GM13977 (cell line): ENCODE data around the gene RAP1A.

Experiments
- DNase-seq: peaks from one replicate; pipeline ENCODE4 v3.0.0; 2012; ENCODE audit warnings: low spot score
- in situ Hi-C: fragments of 300-500 bp; cut with MboI; formaldehyde crosslinking; loops from one replicate; pipeline ENCODE4 v1.12.0; 2022; ENCODE audit warnings: low sequenced_read_pairs, low pct_unique_long_range_greater_than_20kb, mixed read lengths, inconsistent platforms; ENCODE audit not compliant: unreplicated experiment
- TF ChIP-seq, protein P1 (sequence below): IDR thresholded peaks from 2 replicates; pipeline ENCODE4 v1.5.1; 2012; ENCODE audit warnings: mild to moderate bottlenecking, control low read depth; ENCODE audit not compliant: insufficient read depth; ENCODE audit errors: extremely low read depth, missing control alignments

The RAP1A gene

DNA sequence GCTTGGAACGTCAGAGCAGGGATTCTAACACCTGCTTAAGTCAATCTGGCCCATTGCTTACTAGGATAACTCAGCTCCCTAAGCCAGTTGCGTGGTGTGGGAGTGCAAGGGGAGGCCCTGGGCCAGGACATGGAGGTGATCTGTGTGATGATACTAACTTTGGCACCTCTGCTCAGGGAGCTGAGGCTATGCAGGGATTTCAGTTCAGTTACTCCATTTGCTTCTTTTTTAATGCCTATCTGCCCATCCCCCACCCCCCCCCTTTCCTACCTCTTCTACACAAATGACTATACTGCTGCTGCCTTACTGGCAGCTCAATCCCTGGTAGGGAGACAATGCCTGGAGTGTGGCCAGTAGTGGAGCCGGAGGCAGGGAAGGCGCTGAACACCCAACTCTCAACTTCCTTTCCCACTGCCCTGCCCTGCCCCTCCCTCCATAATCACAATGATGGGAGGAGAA, 100.1 kb downstream of the RAP1A start:
- TF ChIP-seq, protein P1, sequence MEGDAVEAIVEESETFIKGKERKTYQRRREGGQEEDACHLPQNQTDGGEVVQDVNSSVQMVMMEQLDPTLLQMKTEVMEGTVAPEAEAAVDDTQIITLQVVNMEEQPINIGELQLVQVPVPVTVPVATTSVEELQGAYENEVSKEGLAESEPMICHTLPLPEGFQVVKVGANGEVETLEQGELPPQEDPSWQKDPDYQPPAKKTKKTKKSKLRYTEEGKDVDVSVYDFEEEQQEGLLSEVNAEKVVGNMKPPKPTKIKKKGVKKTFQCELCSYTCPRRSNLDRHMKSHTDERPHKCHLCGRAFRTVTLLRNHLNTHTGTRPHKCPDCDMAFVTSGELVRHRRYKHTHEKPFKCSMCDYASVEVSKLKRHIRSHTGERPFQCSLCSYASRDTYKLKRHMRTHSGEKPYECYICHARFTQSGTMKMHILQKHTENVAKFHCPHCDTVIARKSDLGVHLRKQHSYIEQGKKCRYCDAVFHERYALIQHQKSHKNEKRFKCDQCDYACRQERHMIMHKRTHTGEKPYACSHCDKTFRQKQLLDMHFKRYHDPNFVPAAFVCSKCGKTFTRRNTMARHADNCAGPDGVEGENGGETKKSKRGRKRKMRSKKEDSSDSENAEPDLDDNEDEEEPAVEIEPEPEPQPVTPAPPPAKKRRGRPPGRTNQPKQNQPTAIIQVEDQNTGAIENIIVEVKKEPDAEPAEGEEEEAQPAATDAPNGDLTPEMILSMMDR: no peak
- no peak for DNase-seq
- in situ Hi-C loops: loop anchor here (5.0 kb wide), 1 partner anchor 33 kb away; no protein-coding TSS in a partner anchor

DNA sequence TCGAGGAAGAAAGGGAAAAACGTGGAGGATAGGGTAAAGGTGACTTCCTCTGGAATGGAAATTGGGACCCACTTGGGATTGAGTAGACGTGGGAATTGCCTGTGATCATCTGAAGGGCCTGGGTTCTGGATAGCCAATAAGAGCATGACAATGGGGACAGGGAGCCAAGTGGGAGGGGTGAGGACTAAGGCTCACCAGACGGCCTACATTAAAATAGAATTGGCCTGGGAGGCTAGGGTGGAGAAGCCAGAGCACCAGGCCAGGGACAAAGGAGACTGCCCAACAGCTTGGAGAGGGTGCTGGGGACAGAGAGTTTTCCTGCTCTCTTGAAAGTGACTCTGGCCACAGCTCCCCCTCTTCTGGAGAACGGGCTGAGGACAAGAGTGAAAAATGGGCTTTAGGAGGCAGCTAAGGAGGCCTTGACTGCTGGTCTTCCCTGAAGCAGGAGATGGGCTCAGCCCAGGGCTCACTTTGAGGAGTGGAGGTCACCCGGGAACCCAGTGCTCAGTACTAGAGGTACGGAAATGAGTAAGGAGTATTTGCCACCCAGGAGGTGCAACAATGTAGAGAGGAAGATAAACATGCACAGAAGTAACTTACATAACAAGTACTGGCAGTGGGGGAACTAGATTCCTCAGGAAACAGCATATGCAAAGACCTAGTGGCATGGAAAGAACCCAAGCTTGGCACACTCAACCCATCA, 100.8 kb downstream of the RAP1A start:
- in situ Hi-C loops: no loop called here
- TF ChIP-seq, protein P1: no peak

DNA sequence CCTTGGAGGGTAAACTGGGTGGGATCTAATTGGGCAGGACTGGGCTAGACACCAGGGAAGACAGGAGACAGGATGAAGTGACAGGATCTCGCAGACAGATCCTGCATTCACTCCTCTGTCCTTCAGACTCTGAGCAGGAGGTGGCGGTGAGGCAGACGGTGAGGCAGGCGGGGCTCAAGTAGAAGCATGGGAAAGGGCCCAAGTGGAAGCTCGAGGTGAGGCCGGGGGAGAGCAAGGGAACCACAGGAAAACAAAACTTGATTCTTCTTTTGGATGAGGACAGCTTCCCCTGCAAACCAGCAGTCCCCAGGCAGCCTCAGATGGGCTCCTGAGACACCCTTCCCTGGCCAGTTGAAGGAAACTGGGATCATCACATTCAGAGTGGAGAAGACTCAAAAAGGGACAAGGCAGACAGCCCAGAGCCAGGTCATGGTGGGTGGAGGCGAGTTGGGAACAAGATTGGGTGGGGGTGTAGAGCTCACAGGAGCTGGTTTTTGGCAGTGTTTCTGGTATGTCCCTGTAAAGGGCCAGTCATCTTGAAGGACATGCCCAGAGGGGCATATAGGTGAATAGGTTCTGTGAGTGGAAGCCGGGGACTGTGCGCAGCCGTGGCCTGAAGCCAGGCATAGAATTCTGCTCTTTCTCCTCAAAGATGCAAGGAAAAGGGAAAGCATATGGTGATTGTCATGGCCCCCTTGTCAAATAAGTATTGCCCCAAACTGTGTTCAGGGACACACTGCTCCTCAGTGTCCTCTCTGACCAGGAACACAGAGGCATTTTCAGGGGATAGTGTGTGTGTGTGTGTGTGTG, 101.6 kb downstream of the RAP1A start:
- no peak for DNase-seq
- in situ Hi-C loops: no loop called here
- TF ChIP-seq, protein P1: no peak

More for the DNA sequence above, 100.8 kb downstream of the RAP1A start:
- no peak for DNase-seq

DNA sequence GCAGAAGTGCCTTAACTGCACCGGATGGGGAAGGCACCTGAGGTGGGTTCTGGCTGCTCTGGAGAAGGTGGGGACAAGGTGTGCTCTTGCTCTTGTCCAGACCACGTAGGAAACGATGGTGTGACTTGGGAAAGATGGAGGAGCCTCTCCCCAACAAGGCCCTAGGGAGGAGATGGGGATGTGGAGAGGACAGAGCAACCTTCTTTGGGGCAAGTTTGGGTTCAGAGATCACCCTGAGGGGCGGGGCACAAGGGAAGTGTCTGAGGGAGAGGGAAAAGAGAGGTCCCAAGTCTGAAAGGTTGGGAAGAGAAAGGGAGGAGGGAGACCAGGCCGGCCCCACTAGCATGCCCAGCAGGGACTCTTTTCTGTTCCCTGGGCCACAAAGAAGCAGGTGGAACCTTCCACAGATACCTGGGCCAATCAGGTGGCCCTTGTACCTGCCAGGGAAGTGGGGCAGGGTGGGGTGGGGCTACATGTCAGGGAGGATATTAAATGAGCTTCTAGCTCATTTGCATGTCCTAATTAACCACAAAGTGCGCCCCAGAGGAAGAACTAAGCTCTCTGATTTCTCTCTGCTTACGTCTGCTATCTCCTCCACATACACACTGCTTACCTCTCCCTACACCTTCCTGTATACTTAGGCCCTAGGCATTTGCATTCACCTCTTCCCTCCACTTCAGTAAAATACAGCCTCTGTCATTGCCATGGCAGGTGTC, 103.7 kb downstream of the RAP1A start:
- DNase-seq: no peak
- in situ Hi-C loops: no loop called here
- TF ChIP-seq, protein P1: no peak

DNA sequence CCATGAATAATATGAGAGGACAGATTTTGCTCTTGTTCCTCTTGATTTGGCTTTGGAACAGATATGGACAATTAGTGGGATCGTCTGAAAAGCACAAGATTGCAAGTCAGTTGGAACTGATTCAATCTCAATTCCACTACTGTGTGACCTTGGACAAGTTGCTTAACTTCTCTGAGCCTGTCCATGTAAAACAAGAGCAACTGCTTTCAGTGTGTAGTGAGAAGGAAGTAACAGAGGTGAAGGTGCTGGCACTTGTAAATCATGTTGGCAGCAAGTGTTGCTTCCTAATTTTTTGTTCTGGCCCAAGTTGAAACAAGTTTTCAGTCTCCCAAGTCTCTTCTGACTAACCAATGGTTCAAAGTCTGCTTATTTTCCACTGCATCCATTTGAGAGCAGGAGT, 104.3 kb downstream of the RAP1A start:
- TF ChIP-seq, protein P1: no peak
- no peak for DNase-seq
- in situ Hi-C loops: no loop called here

DNA sequence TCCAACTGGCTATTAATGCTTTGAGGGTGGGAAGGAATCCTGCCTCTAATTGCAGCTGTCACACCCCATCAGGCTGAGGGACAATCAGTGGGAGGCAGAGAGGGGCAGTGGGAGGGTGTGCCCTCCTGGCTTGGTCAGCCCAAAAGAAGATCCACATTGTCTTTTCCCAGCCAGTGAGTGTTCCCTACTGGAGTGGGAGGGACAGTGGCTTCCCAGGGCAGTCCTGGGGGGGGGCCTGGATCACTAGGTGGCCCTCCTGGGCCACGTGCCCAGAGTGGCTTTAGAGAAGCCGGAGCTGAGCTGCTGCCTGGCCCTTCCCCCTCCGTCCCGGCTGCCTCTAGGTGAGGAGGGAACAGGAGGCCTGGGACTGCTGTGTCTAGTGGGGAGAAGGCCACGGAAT, 105.6 kb downstream of the RAP1A start:
- in situ Hi-C loops: no loop called here
- TF ChIP-seq, protein P1: no peak
- DNase-seq: no peak
